ENCODE measurements around the gene FRMD1.

Gene FRMD1

DNA sequence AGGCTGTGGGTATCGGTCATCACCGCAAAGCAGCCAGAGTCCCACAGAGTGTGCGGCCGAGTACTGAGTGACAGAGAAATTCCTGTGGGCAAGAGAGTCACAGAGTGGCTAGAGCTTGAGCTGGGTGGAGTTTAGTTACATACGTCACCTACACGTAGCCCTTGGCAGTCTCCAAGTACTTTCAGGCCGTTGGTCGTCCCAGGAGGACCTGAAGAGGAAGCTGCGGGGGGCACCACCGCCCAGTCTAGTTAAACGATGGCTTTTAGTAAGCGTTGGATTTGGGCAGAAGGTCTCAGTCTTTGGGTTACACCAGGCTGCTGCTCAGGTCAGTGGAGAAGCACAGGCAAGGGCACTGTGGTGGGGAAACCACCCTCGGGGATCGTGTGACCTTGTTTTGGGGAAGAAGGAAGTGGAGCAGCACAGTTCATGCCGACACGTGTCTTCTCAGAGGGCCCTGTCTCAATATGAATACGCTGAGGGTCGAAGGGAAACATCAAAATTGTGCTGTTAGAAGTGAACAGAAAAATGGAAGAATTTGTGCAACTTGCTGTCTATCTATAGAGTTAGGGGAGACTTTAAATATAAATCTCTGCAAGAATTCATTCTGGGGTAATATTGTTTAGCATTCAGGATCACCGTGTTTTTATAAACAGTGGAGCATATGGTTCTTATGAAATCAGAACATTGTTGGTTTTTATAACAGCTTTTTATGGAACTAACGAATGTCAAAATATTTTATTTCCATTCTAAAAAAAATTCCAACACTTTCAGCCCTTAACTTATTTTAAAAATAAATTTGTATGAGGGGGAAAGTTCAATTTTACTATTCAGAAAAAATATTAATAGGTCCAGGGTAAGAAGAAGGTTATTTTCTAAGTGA, 52.9 kb downstream of the FRMD1 start:
- H3K9me3 ChIP-seq (ENCODE audit: control insufficient read depth, low read length) = no peaks in the 10 kb centered on the region
- H3K27me3 ChIP-seq (replicated peaks; ENCODE audit: control insufficient read depth, insufficient read depth, low read length) = peaks cover 15% of the 10 kb centered on the region
- H3K36me3 ChIP-seq (ENCODE audit: control insufficient read depth, insufficient read depth, low read length, severe bottlenecking) = no peaks in the 10 kb centered on the region
- DNase-seq (ENCODE audit: low read depth) = no peak
- H3K4me1 ChIP-seq (ENCODE audit: control insufficient read depth, insufficient read depth, low read length) = peaks cover 8% of the 10 kb centered on the region
- no peak overlapping the region for H3K9ac ChIP-seq (ENCODE audit: low read length)
- H3K4me3 ChIP-seq (ENCODE audit: low read length) = no peak overlapping the region

DNA sequence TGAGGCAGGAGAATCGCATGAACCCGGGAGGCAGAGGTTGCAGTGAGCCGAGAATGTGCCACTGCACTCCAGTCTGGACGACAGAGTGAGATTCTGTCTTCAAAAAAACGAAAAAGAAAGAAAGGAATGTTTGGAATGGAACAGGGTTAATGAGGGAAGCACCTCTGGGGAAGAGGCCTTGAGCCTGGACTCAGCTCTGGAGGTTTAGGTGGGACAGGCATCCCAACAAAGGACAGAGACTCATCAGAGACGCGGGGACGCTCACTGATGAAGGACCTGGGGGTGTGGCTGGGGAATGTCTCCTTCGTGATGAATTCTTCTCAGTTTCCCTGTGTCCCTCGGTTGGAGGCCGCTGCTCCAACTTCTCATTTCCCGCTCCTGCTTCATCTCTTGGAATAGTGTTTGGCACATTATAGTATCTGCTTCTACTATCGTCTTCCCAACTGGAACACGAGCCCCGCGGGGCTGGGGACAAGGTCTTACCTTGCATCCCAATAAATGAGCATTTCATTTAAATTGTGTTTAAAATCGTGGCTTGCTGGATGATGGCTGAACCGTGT, 54.0 kb downstream of the FRMD1 start:
- Histone ChIP-seq H3K4me3 (ENCODE audit: low read length) (no peak overlapping the region), H3K9ac (ENCODE audit: low read length) (no peak overlapping the region), H3K36me3 (ENCODE audit: control insufficient read depth, insufficient read depth, low read length, severe bottlenecking) (no peaks in the 10 kb centered on the region), H3K9me3 (ENCODE audit: control insufficient read depth, low read length) (no peaks in the 10 kb centered on the region), H3K4me1 (ENCODE audit: control insufficient read depth, insufficient read depth, low read length) (peaks cover 8% of the 10 kb centered on the region), H3K27me3 (replicated peaks; ENCODE audit: control insufficient read depth, insufficient read depth, low read length) (peaks cover 19% of the 10 kb centered on the region)
- DNase-seq (ENCODE audit: low read depth) = no peak

GRCh38 chr6:168022488-168023321, 56.3 kb downstream of the FRMD1 start:
- Histone ChIP-seq H3K9me3 (ENCODE audit: control insufficient read depth, low read length) (no peaks in the 10 kb centered on the region), H3K36me3 (ENCODE audit: control insufficient read depth, insufficient read depth, low read length, severe bottlenecking) (no peaks in the 10 kb centered on the region), H3K27me3 (replicated peaks; ENCODE audit: control insufficient read depth, insufficient read depth, low read length) (peaks cover 21% of the 10 kb centered on the region), H3K4me1 (ENCODE audit: control insufficient read depth, insufficient read depth, low read length) (peaks cover 8% of the 10 kb centered on the region), H3K4me3 (ENCODE audit: low read length) (no peak overlapping the region), H3K9ac (ENCODE audit: low read length) (no peak overlapping the region)
- no peak for DNase-seq (ENCODE audit: low read depth)

GRCh38 chr6:168021581-168021980, 57.4 kb downstream of the FRMD1 start:
- no peak overlapping the region for H3K4me3 ChIP-seq (ENCODE audit: low read length)
- H3K9me3 ChIP-seq (ENCODE audit: control insufficient read depth, low read length) = no peaks in the 10 kb centered on the region
- H3K9ac ChIP-seq (ENCODE audit: low read length) = no peak overlapping the region
- no peaks in the 10 kb centered on the region for H3K36me3 ChIP-seq (ENCODE audit: control insufficient read depth, insufficient read depth, low read length, severe bottlenecking)
- peaks cover 8% of the 10 kb centered on the region for H3K4me1 ChIP-seq (ENCODE audit: control insufficient read depth, insufficient read depth, low read length)
- peaks cover 29% of the 10 kb centered on the region for H3K27me3 ChIP-seq (replicated peaks; ENCODE audit: control insufficient read depth, insufficient read depth, low read length)
- DNase-seq (ENCODE audit: low read depth) = no peak

- Histone ChIP-seq H3K9ac (ENCODE audit: low read length) (no peak overlapping the region), H3K4me3 (ENCODE audit: low read length) (no peak overlapping the region), H3K27me3 (replicated peaks; ENCODE audit: control insufficient read depth, insufficient read depth, low read length) (peaks cover 38% of the 10 kb centered on the region), H3K36me3 (ENCODE audit: control insufficient read depth, insufficient read depth, low read length, severe bottlenecking) (no peaks in the 10 kb centered on the region), H3K4me1 (ENCODE audit: control insufficient read depth, insufficient read depth, low read length) (peaks cover 8% of the 10 kb centered on the region), H3K9me3 (ENCODE audit: control insufficient read depth, low read length) (peaks cover 10% of the 10 kb centered on the region)
- DNase-seq (ENCODE audit: low read depth) = no peak
Measured at GRCh38 chr6:168020242-168020641, 58.8 kb downstream of the FRMD1 start.

GRCh38 chr6:168018664-168019063, 60.3 kb downstream of the FRMD1 start:
- Histone ChIP-seq H3K36me3 (ENCODE audit: control insufficient read depth, insufficient read depth, low read length, severe bottlenecking) (no peaks in the 10 kb centered on the region), H3K9ac (ENCODE audit: low read length) (no peak overlapping the region), H3K27me3 (replicated peaks; ENCODE audit: control insufficient read depth, insufficient read depth, low read length) (peaks cover 45% of the 10 kb centered on the region), H3K4me1 (ENCODE audit: control insufficient read depth, insufficient read depth, low read length) (no peaks in the 10 kb centered on the region), H3K4me3 (ENCODE audit: low read length) (no peak overlapping the region), H3K9me3 (ENCODE audit: control insufficient read depth, low read length) (peaks cover 14% of the 10 kb centered on the region)
- no peak for DNase-seq (ENCODE audit: low read depth)

DNA sequence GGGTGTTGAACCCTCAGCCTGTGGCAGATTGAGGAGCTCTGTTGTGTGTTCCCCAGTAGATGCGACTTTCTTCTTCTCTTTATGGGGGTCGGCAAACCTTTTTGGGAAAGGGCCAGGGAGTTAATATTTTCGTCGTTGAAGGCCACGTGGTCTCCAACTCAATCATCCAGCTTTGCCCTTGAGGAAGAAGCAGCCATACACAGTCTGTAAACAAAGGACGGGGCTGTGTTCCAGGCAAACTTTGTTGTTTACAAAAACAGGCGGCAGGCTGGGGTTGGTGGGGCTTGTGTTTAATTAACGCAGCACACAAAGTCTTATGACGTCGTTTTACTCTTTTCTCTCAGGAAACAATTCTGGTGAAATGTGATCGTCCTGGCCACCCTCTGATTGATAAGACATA, 61.4 kb downstream of the FRMD1 start:
- Histone ChIP-seq H3K9ac (ENCODE audit: low read length) (no peak overlapping the region), H3K27me3 (replicated peaks; ENCODE audit: control insufficient read depth, insufficient read depth, low read length) (peaks cover 40% of the 10 kb centered on the region), H3K36me3 (ENCODE audit: control insufficient read depth, insufficient read depth, low read length, severe bottlenecking) (no peaks in the 10 kb centered on the region), H3K4me3 (ENCODE audit: low read length) (no peak overlapping the region), H3K9me3 (ENCODE audit: control insufficient read depth, low read length) (peaks cover 15% of the 10 kb centered on the region), H3K4me1 (ENCODE audit: control insufficient read depth, insufficient read depth, low read length) (no peaks in the 10 kb centered on the region)
- DNase-seq (ENCODE audit: low read depth) = no peak

- no peaks in the 10 kb centered on the region for H3K36me3 ChIP-seq (ENCODE audit: control insufficient read depth, insufficient read depth, low read length, severe bottlenecking)
- no peak overlapping the region for H3K9ac ChIP-seq (ENCODE audit: low read length)
- no peak for DNase-seq (ENCODE audit: low read depth)
- H3K4me3 ChIP-seq (ENCODE audit: low read length) = no peak overlapping the region
- H3K9me3 ChIP-seq (ENCODE audit: control insufficient read depth, low read length) = peaks cover 22% of the 10 kb centered on the region
- no peaks in the 10 kb centered on the region for H3K4me1 ChIP-seq (ENCODE audit: control insufficient read depth, insufficient read depth, low read length)
- peaks cover 36% of the 10 kb centered on the region for H3K27me3 ChIP-seq (replicated peaks; ENCODE audit: control insufficient read depth, insufficient read depth, low read length)
Measured at GRCh38 chr6:168016721-168017525, 62.1 kb downstream of the FRMD1 start.

DNA sequence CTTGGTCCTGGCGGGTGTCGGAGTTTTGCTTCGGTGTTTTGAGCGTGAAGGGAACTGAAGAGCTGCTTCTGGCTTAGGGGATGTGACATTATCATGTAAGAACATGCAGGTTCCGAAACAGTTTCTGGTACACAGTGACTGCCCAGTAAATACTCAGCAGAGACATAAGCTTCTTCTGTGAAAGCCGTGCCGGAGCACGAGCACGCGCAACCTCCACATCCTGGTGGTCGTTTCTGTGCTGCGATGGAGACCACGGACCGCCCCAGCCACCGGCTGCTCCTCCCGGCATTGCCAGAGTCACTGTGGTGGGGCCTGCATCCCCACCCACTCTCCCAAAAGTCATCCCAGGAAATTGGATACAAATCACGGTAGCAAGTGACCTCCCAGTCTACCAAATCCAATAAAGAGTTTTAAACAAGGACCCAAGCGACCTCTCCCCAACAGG, 62.8 kb downstream of the FRMD1 start:
- no peaks in the 10 kb centered on the region for H3K36me3 ChIP-seq (ENCODE audit: control insufficient read depth, insufficient read depth, low read length, severe bottlenecking)
- no peak overlapping the region for H3K4me3 ChIP-seq (ENCODE audit: low read length)
- H3K4me1 ChIP-seq (ENCODE audit: control insufficient read depth, insufficient read depth, low read length) = no peaks in the 10 kb centered on the region
- no peak for DNase-seq (ENCODE audit: low read depth)
- no peak overlapping the region for H3K9ac ChIP-seq (ENCODE audit: low read length)
- peaks cover 32% of the 10 kb centered on the region for H3K27me3 ChIP-seq (replicated peaks; ENCODE audit: control insufficient read depth, insufficient read depth, low read length)
- peaks cover 29% of the 10 kb centered on the region for H3K9me3 ChIP-seq (ENCODE audit: control insufficient read depth, low read length)

DNA sequence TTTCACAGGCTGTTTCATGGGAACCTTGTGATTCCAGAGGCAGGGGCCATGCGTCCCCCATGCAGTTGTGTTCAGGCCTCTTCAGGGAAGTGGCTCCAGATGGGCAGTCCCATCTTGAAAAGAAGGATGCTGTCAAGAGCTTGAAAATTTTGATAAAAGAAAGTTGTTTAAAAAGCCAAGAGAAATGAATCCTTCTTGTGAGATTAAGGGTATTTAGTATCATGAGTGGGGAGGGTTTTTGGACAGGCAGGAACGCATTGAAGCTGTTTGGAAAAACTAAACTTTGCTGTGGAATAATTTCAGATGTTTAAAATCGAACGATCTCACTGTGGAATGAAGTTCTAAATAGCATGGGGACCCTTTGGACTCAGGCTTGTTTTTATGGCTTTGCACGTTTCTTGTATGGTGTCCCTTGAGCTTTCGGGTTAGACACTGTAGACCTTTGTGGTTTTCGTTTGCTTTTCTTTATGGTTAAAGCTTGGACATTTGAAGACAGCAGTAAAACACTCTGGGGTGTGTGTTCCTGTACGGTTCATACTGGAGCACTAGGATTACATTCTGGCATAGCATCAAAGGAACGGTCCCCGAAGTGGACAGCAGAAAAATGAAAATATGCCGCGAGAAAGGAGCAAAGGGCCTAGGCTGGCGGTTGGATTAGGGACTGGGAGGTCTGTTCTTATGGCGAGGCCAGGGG, 63.4 kb downstream of the FRMD1 start:
- Histone ChIP-seq H3K4me1 (ENCODE audit: control insufficient read depth, insufficient read depth, low read length) (no peaks in the 10 kb centered on the region), H3K36me3 (ENCODE audit: control insufficient read depth, insufficient read depth, low read length, severe bottlenecking) (no peaks in the 10 kb centered on the region), H3K4me3 (ENCODE audit: low read length) (no peak overlapping the region), H3K9me3 (ENCODE audit: control insufficient read depth, low read length) (peaks cover 35% of the 10 kb centered on the region), H3K9ac (ENCODE audit: low read length) (no peak overlapping the region), H3K27me3 (replicated peaks; ENCODE audit: control insufficient read depth, insufficient read depth, low read length) (peaks cover 26% of the 10 kb centered on the region)
- no peak for DNase-seq (ENCODE audit: low read depth)

Measured in adipocyte (in vitro differentiated cells).